Fibroblast of skin of right quadriceps (primary cell): ENCODE results near the gene ZMIZ1.
A peak's percentile ranks its signal among the peaks of the same experiment; 100 is the strongest.

Experiments
- DNase-seq: peaks from one replicate; pipeline ENCODE4 v3.0.0-alpha.2; 2013

Gene ZMIZ1

DNA sequence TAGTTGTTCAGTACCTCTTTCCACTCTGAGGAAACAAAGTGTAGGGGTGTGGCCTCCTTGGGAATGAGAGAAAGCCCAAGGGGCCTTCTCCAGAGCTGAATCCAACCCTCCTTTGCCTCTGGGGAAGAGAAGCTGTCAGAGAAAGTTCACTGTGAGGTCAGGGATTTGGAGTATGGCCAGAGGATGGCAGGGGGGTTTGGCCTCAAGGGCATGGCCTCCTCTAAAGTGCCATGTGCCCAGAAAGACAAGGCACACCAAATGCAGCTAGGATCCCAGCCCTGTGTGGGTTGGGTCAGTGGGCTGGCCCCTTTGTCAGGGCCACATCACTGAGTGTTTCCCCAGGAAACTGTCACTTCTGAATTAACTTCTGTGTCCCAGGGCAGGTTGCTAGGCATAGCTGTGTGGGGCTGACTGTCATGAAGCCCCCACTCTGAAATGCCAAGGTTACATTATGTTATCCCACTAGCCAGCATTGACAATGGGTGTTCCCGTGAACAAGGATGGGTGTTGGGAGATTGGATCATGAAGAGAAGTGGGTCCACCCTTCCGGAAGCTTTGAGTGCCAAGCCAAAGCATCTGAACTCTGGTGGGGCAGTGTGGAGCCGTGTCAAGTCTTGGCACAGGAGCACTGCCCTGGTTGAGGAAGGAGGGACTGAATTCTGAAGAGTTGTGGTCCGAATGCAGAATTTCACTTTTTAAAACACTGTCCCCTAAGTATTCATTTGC is 123.3 kb downstream of the ZMIZ1 start:
- DNase-seq, result peak; percentile 19

DNA sequence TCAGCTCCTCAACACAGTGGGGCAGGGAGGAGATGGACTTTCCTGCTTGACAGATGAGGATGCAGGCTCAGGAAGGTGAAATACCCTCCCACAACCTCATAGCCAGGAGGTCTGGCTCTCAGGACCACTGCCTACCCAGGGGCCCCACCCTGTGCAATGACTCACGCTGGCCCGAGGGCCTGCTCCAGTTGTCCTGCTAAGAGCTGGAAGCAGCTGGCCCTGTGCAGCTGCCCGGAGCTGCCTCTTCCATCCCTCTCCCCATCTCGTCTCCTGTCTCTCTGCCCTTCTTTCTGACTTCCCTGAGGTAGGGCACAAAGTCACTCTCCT is 123.9 kb downstream of the ZMIZ1 start:
- DNase-seq, result no peak

DNA sequence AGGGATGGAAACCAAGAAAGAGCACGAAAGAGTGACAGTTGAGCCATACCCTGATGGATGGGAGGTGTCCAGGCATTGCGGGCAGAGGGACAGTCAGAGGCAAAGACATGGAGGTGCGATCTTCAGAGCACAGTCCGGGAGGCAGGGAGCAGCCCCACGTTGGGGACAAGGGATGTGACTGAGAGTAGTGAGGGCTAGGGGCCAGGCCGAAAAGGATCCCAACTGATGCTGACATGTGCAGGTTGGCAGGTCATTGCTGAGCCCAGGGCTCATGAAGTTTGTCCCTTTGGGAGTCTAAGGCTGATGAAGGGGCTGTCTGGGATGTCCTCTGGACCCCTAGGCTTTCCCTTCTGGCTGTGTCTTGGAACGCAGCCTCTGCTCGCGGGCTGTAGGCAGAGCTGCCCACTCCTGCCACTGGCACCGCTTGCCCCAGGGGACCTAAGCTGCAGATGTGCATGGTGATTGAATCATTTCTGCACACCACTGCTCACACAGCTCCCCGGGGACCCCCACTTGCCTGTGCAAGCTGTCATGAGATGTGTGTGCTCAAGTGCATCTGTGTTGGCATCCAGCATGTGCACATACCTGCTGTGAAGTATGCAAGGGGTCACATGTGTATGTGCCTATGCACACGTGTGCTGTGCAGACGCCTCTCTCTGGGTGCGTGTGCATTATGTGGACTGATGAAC is 125.1 kb downstream of the ZMIZ1 start:
- DNase-seq, result no peak

DNA sequence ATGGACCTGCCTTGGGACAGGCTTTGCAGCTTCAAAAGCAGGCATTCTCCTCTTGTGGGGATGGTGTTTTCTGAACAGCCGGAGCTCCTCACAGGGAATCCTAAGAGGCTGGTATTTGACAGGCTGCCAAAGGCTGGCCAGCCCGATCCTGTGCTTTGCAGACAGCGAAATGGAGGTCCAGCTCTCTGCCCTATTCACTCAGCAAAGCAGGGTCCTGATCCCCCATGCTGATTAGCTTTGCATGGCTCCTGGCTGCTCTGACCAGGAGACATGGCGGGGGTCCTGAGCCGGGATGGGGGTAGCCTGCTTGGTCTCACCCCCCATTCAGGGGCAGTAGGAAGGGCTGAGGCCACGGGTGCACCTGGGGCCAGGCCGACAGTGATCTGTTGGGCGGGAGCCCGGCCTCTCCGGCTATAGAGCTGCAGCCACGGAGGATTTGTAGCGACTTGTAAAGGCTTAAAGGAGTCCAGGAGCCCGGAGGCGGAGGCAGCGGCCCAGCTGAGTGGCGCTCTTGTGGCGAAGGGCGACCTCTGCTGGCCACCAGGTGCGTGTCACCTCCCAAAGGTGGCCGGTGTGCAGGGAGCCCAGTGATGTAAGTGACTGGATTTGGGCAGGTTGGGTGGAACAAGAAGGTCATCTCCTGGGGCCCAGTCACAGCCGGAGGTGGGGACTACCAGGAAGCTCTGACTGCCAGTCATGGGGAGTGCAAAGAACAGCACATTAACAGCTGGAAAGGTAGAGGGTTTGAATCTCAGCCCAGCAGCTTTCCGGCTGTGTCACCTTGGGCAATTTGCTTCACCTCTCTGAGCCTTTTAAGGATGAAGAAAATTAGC is 126.5 kb downstream of the ZMIZ1 start:
- peak; percentile 76 for DNase-seq

DNA sequence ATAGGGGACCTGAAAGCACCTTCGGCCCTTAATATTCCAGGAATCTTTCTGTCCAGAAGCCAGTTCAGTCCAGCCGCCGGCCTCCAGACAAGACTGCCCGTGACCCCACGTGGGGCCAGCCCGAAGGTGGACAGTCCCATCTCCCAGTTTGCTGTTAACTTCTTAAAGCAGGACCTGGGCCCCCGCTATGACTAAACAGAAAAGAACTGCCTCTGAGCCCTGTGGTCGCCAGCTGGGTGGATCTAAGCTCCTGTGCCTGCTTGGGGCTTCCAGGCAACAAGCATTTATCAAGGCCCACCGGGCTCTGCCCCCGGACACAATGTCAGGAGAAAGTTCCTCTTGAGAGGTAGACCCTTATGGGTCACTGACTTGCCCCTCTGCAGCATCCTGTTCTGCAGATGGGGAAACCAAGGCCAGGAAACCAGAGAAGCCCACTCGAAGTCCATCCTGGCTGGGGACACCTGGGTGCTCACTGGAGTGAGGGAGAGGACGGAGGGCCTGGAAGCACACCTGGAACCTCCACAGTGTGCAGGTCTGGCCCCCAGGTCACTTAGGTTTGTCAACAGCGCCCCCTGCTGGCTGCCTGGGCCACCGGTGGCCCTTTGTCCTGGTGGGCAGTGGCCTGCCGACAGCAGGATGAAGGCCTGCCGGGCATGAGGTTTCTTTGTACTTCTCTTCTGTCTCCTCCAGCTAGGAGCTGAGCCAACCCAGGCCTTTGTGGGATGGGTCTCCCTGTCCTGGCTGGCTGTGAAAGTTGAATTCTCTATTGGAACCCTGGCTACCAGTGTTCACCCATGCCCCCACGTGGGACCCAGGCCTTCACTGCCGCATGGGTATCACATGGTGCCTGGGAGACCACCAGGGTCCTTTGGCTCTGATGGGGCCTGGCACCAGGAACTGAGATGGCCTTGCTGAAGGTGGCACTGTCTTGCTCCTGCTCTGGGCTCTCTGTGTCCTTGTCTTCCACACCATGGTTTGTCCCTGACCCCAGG is 128.0 kb downstream of the ZMIZ1 start:
- DNase-seq, result peak; percentile 46

DNA sequence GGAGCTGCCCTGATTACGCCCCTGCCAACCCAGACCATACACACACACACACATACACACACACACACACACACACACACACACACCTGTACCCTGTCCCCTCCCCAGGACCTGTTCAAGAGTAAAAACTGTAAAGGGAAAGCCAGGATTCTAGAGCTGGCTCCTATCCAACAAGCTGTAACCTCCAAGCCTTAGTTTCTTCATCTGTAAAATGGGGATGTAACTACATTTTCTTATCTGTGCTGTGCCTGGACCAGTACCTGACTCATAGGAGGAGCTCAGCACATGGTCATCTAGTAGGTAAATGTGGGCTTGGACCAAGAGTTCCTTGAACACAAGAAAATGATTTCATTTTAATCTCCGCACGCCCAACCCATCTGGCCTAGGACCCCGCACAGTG is 128.8 kb downstream of the ZMIZ1 start:
- DNase-seq, result no peak

DNA sequence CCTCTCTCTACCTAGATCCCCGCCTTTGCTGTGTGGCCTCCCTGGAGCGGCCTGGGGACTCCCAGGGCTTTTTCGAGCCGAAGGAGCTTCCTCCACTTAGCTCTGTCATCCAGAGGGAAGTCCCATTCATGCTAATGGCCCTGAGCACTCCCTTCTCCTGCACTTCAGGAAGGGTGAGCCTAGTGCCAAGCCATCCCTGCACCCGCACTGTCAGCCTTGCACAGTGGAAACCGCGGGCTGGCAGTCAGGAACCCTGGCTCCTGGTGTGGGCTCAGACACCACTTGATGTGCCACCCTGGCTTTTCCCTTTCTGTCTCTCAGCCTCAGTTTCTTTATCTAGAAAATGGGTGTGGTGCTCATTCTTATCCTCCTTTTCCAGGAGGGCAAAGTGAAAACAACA is 131.6 kb downstream of the ZMIZ1 start:
- no peak for DNase-seq

DNA sequence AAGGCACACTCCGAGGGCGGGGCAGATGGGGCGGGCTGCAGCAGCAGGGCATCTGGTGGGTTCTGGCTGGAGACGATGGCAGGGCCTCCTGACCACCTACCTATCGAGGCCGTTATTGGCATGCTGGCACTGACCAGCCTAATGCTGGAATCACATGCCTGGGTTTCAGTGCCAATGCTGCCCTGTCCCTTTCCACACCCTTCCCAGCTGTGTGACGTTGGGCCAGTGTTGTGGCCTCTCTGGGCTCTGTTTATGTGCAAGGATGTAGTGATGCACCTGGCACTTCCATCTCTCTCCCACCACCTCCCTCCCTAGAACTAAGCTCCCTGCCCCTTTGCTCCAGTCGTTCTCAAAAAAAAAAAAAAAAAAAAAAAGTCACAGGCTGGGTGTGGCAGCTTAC is 132.9 kb downstream of the ZMIZ1 start:
- no peak for DNase-seq

DNA sequence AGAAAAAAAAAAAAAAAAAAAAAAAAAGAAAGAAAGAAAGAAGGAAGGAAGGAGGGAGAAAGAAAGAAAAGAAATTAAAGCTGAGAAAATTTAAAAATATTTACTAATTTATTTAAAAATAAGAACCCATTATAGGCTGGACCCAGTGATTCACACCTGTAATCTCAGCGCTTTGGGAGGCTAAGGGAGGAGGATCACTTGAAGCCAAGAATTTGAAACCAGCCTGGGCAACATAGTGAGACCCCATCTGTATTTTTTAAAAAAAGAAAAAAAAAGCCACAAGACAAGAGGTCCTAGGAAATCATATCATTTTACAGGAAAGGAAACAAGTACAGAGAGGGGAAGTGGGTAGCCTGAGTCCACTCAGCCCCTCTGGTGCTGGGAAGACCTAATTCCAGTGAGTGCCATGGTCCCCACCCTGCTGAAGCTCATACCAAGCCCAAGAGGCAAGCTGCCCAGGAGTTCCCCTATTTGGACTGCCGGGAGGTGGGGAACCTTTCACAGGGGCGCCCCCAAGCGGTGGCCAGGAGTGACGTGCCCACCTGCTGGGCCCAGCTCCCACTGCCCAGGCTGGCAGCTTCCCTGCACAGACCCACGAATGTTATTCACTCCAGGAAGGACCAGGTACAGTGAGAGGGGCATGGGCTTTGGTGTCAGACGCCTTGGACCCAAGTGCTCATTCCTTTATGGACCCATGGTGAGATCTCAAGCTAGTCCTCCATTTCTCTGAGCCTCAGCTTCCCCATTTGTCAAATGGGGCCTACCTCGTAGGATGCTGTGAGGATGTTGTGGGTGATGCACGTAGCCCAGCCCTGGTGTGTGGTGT is 133.6 kb downstream of the ZMIZ1 start:
- peak; percentile 37 for DNase-seq

DNA sequence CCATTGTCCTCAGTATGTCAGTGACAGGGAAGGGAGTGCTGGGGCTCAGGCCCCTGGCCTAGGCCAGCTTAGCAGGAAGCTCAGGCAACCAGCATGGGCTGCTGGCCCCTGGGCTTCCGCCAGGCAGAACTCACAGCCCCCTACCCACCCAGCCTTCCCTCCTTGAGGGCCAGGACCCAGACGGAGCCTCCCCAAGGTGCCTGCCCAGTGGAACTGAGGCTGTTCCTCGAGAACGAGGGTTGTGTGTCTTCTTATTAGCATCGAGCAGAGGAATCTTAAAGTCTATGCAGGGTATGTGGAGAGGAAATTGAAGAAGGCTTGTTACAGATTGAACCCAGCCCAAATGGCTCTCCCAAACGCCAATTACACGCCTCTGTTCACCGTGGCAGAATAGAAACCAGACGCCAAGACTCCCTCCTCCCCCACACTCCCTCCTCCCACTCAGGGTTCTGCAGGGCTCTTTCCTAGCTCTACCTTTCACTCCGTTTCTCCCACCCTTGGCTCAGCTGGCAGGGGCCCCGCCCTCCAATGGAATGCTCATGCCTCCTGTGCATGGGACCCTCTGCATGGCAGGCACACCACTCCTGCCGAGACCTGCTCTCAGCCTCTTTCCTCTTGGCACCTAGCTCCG is 134.4 kb downstream of the ZMIZ1 start:
- no peak for DNase-seq

DNA sequence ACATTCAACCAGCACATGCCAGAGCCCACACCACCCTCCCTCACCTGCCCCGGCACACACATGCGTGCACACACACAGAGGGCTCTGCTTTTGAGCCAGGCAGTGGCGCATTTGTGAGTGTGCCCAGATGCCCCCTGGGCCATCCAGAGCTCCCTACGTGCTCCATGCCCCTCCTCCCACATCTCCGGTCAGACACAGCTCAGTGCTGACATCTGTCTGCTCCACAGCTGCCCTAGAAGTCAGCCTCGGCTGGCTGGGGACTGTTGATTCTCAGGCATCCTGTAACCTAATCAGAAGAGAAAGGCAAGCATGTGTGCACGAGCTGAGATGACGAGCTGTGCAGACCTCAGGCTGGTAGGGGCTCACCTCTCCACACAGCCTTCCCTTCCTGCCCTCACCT is 135.1 kb downstream of the ZMIZ1 start:
- DNase-seq, result no peak

DNA sequence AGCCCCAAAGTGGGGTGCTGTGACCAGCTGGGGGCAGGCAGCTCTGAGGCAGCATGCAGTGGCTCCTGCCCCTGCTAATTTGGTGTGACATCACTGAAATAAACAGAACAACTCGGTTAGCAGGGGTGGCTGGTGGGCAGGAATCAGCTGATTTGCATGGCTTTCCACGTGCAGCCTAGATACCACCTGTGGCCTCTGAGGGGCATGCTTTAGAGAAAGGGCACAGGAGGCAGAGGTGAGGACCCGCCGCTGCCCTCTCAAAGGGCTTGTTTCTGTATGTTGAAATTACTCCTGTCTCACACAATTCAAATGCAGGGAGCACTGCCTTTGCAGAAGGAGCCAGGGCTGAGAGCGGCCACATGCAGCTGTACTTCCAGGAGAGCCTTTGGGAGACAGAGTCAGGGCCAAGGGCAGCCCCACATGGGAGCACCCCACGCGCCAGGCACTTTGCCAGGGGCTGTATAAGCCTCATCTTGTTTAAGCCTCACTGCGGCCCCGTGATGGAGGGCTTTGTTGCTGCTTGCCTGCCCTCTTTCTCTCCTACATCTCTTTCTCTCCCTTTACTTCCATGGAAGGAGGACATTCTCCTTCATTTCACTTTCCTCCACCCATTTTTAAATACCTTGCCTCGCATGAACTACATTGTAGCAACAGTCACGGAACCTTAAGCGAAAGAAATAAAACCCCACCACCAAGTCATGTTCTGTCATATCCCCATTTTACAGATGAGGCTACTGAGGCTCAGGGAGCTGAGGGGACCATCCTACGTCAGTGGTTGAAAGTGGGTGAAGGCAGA is 137.7 kb downstream of the ZMIZ1 start:
- DNase-seq, result no peak

DNA sequence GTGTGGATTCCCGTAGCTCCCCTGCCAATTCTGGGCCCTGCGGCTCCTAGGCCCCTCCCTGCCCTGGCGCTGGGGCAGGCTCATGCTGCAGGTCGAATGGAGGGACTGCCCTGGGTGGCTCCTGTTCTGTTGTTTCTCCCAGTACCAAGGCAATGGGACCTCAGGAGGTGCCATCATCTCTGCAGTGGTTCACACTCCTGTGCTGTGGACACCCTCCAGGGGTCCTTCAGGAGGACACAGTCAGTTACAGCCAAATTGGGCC is 138.3 kb downstream of the ZMIZ1 start:
- no peak for DNase-seq

DNA sequence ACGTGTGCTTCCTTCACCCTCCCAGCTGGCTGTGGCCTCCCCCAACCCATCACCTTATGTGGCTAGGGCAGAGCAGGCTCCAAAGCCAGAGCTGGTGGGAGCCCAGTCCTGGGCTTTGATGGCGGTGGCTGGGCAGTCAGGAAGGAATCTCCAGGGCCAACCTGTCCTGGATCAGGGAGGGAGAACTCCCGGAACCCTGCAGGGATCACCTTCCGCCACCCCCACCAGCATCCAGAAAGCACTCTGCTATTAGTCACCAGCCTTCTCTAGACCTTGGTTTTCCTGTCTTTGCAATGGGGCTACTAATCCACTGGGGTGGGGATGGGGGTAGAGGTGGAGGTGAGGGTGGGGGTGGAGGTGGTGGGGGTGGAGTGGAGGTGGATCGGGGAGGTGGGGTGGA is 139.0 kb downstream of the ZMIZ1 start:
- no peak for DNase-seq

DNA sequence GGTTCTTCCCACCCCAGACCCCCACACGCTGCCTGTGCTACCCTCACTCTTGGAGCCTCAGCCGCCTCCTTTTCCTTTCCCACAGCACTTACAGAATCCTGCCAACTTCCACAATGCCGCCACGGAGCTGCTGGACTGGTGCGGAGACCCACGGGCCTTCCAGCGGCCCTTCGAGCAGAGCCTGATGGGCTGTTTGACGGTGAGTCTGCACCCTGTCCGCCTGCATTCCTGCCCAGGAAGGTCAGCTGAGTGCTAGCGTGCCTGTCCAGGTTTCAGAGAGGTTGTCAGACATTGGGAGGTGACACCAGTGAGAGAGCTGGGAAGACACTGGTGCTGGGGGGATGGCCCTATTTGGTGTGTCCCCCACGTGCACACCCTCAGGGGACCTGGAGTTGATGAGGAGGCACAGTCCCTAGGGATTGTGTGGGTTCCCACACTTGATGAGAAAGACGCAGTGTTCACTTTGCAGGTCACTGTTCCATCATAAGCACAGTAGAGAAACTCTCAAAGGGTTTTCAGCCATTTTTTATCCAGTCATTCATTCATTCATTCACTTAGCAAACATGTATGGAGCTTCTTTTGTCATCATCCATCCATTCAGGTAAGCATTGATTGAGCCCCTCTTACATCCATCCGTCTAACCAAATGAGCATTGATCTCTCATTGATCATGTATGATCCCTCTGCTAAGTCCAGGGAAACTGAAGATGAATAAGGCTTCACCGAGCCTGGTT is 139.7 kb downstream of the ZMIZ1 start:
- no peak for DNase-seq

DNA sequence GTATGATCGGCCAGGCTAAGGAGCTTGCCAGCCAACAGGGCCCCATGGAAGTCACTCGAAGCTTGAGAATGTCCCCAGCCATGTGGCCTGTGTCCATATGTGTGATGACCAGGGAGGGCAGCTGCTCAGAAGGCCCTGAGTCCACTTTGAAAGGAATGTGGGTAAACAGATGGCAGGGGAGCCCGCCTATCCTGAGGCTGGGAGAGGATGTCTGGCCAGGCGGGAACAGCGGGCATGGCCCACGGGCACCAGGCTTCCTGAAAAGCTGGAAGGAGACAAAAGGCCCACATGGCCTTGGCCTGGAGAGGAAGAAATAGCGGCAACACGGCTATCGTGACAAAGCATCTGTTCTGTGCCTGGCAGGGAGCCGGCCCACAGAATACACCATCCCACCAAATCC is 140.6 kb downstream of the ZMIZ1 start:
- no peak for DNase-seq

DNA sequence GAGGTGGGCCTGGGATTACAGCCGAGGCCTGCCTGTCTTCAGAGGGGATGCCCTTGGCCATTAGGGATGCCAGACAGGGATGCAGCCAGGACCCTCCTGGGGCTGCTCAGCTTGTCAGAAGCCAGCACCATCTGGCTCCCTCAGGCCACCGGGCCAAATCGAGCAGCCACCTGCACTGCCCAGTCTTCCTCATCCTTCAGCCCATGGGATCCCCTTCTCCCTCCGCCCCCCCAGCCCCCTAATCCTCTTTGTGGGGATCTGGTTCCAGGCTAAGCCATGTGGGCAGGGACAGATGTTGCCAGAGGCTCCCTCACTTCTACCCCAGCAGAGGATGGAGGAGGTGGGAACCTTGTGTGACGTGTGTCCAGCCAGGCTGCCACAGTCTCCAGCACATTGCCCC is 141.1 kb downstream of the ZMIZ1 start:
- DNase-seq, result no peak

DNA sequence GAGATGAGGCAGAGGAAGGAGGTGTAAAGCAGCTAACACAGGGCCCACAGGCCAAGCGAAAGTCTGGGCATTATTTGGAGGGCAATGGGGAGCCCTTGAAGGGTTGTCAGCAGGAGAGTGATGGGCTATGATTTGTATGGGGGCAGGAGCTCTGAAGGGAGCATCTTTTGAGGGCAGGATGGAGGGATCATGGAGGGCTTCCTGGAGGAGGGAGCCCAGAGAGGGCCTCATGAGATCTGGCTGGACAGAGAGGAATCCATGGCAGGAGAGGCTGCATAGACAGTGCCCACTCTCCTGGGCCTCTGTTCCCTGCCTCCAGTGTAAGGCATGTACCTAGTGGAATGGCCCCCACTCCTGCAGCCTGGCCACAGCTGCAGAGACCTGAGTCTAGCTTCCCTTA is 141.9 kb downstream of the ZMIZ1 start:
- DNase-seq, result no peak

DNA sequence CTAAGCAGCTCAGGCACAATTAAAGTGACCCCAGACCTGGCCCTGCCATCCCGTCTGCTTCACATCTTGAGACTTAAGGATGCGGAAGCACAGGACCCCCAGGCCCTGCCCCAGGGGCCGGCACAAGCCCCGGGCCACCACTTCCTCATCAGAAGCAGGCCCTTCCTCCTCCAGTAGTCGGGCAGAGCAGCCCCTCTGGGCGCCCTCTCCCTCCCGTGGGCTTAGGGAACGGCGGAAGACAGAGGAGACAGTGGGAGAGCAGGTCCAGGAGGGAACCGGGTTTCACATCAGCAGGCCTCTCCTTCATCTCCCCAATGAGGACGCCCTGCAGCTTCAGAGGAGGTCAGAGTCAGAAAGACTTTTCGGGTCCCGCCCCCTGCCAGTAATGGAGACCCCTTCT is 142.8 kb downstream of the ZMIZ1 start:
- DNase-seq, result no peak

DNA sequence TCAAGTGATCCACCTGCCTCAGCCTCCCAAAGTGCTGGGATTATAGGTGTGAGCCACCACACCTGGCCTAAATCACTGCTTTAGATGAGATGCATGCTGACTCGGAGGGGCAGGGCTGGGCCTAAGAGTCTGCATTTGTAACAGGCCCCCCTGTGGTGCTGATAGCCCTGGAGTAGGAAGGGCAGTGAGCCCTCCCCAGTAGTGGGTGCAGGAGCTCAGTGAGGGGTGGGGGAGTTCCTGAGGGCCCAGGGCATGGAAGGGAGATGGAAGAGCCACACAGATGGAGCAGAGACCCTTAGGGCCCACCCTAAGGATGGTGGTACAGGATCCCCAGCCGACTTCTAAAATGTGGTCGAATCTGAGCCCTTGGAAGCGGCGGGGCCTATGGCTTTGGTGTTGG is 146.8 kb downstream of the ZMIZ1 start:
- no peak for DNase-seq
